Measurements from ENCODE around the gene MROH2A. TPM values are rescaled to one million over a fixed set of nuclear protein-coding genes. Genes with fewer than 3 reads are reported as not detected.

Gene MROH2A
- total and polyA plus RNA-seq, 9 of the 15 experiments (the other 6 are each of a cell fraction or from before 2014, with no cell fraction given) = 0.03 TPM; not detected in 8

DNA sequence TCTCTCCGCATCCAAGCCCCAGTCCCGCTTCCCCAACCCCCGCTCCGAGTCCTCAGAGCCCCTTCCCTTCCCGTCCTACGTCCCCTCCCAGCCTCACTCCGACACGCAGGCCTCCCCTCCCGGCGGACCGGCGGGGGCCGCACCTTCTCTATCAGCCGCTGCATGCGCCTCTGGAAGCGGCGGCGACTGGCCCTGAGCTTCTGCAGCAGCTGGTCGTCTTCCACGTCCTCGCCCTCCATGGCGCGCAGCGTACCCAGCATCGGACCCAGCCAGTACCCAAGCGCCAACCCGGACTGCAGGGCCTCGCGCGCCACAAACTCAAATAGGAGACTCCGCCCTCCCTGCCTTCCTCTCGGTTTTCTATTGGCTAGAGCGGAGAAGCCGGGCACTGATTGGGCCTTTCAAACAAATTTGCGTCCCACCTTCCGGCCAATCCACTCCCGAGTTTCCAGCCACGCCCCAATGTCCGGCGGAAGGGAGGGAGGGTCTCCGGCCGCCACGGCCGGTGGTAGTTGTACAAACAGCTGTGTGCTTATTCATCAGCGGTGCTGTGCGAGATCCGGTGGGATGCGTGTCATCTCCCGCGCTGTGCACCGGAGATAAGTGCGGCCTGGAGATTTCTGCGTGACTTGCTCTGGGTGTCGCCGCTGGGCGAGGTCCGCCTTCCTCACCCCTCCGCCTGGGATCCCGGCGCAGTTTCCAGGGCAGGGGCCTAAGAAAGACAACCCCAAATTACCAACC lies 76.3 kb downstream of the MROH2A start, which contains the start of gene HJURP (continued):
- TF ChIP-seq TBP (optimal IDR thresholded peaks at IDR 0.05; ENCODE audit: low read depth, low read length) (peak; percentile 81), MEIS2 (IDR thresholded peaks at IDR 0.05; ENCODE audit: partially characterized antibody) (no peak), POLR2B (IDR thresholded peaks at IDR 0.05; ENCODE audit: low read depth, partially characterized antibody) (peak; percentile 85), TEAD2 (tag; IDR thresholded peaks at IDR 0.05) (no peak), JUNB (CRISPR knock-in tag; conservative IDR thresholded peaks at IDR 0.05) (no peak), FOXA3 (CRISPR knock-in tag; conservative IDR thresholded peaks at IDR 0.05 in 1 of 2, IDR thresholded peaks at IDR 0.05 in 1 of 2) (no peak), HNRNPK (IDR thresholded peaks at IDR 0.05; ENCODE audit: low read depth, low read length, poor library complexity, severe bottlenecking) (no peak), FIP1L1 (IDR thresholded peaks at IDR 0.05; ENCODE audit: low read depth, low read length, poor library complexity, severe bottlenecking) (peak; percentile 63)
- TF ChIP-seq, protein P1, sequence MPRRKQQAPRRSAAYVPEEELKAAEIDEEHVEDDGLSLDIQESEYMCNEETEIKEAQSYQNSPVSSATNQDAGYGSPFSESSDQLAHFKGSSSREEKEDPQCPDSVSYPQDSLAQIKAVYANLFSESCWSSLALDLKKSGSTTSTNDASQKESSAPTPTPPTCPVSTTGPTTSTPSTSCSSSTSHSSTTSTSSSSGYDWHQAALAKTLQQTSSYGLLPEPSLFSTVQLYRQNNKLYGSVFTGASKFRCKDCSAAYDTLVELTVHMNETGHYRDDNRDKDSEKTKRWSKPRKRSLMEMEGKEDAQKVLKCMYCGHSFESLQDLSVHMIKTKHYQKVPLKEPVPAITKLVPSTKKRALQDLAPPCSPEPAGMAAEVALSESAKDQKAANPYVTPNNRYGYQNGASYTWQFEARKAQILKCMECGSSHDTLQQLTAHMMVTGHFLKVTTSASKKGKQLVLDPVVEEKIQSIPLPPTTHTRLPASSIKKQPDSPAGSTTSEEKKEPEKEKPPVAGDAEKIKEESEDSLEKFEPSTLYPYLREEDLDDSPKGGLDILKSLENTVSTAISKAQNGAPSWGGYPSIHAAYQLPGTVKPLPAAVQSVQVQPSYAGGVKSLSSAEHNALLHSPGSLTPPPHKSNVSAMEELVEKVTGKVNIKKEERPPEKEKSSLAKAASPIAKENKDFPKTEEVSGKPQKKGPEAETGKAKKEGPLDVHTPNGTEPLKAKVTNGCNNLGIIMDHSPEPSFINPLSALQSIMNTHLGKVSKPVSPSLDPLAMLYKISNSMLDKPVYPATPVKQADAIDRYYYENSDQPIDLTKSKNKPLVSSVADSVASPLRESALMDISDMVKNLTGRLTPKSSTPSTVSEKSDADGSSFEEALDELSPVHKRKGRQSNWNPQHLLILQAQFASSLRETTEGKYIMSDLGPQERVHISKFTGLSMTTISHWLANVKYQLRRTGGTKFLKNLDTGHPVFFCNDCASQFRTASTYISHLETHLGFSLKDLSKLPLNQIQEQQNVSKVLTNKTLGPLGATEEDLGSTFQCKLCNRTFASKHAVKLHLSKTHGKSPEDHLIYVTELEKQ (CRISPR knock-in tag; IDR thresholded peaks at IDR 0.05) = no peak
- TF ChIP-seq, protein P2, sequence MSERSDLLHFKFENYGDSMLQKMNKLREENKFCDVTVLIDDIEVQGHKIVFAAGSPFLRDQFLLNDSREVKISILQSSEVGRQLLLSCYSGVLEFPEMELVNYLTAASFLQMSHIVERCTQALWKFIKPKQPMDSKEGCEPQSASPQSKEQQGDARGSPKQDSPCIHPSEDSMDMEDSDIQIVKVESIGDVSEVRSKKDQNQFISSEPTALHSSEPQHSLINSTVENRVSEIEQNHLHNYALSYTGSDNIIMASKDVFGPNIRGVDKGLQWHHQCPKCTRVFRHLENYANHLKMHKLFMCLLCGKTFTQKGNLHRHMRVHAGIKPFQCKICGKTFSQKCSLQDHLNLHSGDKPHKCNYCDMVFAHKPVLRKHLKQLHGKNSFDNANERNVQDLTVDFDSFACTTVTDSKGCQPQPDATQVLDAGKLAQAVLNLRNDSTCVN (CRISPR knock-in tag; IDR thresholded peaks at IDR 0.05) = no peak
- TF ChIP-seq, protein P3, sequence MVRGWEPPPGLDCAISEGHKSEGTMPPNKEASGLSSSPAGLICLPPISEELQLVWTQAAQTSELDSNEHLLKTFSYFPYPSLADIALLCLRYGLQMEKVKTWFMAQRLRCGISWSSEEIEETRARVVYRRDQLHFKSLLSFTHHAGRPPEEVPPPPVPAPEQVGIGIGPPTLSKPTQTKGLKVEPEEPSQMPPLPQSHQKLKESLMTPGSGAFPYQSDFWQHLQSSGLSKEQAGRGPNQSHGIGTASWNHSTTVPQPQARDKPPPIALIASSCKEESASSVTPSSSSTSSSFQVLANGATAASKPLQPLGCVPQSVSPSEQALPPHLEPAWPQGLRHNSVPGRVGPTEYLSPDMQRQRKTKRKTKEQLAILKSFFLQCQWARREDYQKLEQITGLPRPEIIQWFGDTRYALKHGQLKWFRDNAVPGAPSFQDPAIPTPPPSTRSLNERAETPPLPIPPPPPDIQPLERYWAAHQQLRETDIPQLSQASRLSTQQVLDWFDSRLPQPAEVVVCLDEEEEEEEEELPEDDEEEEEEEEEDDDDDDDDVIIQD (CRISPR knock-in tag; IDR thresholded peaks at IDR 0.05) = no peak
- TF ChIP-seq, protein P4, sequence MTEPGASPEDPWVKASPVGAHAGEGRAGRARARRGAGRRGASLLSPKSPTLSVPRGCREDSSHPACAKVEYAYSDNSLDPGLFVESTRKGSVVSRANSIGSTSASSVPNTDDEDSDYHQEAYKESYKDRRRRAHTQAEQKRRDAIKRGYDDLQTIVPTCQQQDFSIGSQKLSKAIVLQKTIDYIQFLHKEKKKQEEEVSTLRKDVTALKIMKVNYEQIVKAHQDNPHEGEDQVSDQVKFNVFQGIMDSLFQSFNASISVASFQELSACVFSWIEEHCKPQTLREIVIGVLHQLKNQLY (CRISPR knock-in tag; conservative IDR thresholded peaks at IDR 0.05) = no peak
